GM19452 (cell line): ENCODE measurements around the gene ARHGEF7.

Source experiments
- ATAC-seq: cut with Tn5 transposase; IDR thresholded peaks from one replicate; pipeline ENCODE4 v1.9.1; 2021; ENCODE audit not compliant: unreplicated experiment

Gene ARHGEF7

GRCh38 chr13:111318386-111318785, 203.3 kb downstream of the ARHGEF7 start:
- no peak for ATAC-seq

GRCh38 chr13:111319521-111319920, 204.4 kb downstream of the ARHGEF7 start:
- no peak for ATAC-seq

- ATAC-seq = no peak
Observed at GRCh38 chr13:111319998-111320911, 205.1 kb downstream of the ARHGEF7 start, which contains the start of gene TEX29. TEX29 (plus strand) TSS chr13:111320642; CDS start chr13:111320891, 249 bp downstream.

DNA sequence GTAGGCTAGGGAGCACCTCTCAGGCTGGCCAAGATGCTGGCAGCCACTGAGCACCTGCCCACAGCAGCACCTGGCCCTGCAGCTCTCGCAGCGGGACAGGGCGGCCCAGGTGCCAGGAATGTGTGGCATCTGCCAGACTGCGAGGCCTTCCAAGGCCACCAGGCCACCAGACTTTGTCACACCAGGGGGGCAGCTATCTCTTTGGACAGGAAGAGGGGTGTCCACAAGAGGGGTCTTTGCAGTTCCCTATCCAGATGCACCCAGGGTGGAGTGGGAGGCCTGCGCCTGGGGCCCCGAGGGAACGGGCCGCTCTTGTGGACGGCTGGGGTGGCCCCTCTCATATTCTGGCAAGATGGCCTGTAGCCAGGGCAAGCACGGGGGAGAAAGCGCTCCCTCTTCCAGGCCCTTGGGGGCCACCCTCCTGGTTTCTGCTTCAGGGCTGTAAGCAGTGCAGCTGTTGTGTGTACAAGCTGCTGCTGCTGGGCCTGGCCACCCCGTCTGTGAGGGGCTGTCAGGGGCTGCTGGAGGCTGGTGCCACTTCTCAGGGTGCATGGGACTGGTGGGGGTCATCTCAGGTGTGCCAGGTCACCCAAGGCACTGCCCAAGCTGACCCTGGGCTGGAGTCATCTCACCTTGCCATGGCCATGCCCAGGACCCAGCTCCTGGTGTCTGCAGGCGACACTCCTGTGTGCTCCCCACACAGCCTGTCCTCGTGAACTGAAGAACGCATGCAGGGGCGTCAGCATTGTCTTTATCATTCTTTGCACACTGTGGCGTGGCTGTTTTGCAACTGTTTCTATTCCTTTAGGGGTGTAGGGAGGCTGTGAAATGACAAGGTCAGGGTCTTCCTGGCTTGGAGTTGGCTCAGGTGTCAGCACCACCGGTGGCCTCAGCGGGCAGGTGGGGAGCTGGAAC, 207.1 kb downstream of the ARHGEF7 start:
- ATAC-seq = no peak

DNA sequence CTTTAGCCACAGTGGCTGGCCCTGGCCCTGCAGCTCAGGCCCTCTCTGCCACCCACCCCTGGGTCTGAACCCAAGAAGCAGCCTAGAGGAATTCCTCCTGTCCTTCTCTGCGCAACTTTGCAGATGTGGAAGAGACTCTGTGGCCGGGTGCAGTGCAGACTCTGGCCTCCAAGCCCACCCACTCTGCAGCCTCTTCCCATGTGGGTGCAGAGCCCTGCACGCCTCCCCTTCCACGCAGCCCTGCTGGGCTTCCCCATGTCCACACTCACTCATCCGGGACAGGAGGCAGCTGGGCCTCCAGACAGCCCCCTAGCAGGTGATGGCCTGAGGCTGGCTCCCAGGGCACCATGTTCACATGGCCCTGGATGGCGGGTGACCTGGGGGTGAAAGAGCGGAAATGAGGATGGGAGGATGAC, 207.8 kb downstream of the ARHGEF7 start:
- ATAC-seq = no peak

GRCh38 chr13:111323549-111323948, 208.4 kb downstream of the ARHGEF7 start:
- ATAC-seq = no peak

DNA sequence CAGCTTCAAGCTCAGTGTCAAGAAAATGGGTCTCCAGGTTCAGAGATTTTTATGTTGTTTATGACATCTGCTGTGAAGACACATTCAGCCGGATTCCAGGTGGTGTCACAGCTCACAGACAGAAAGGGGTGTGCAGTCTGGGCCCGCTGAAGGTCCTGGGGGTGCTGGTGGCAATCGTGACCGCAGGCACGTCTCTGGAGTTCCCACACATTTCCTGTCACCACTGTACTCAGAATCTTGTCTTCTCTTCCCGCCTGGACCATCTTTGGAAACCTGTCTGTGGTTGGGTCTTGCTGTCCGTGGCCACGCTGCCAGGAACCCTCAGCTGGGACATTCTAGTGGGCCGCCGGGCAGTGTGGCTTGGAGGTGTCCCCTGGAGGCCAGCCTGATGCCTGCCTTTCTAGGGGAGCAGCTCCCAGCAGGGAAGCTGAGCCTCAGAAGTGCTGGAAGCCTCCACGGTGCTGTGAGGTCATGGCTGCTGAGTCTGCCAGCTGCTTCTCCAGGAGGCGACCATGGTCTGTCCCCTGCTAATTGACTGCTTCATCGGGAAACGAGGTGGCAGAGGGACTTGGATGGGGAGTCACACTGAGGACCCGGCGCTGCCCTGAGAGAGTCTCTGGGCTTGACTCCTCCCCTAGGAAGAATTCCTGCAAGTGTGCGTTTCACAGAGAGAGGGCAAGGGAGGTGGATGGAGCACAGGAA, 209.0 kb downstream of the ARHGEF7 start:
- no peak for ATAC-seq

DNA sequence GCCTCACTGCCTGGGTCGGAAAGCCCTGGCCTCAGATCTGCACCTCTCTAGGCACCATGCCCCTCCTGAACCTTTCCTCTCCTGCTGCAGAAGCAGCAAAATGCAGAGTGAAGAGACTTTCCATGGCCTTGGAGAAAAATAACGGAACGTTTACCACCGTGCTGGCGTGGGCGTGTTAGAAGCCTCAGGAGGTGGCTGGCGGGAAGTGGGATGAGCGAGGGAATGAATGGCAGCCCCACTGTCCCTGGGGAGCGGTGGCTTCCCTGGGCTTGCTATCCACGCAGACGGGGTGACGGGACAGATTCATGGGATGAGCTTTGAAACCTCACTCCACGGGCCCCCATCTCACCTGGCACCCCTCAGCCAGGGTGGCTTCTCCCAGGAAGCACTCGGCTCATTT, 209.6 kb downstream of the ARHGEF7 start:
- ATAC-seq = no peak

GRCh38 chr13:111325146-111325890, 210.2 kb downstream of the ARHGEF7 start:
- ATAC-seq = no peak

GRCh38 chr13:111325941-111326620, 211.0 kb downstream of the ARHGEF7 start:
- ATAC-seq = no peak

- ATAC-seq = no peak
Observed at GRCh38 chr13:111326621-111326965, 211.5 kb downstream of the ARHGEF7 start.

GRCh38 chr13:111326981-111327642, 212.0 kb downstream of the ARHGEF7 start:
- no peak for ATAC-seq

DNA sequence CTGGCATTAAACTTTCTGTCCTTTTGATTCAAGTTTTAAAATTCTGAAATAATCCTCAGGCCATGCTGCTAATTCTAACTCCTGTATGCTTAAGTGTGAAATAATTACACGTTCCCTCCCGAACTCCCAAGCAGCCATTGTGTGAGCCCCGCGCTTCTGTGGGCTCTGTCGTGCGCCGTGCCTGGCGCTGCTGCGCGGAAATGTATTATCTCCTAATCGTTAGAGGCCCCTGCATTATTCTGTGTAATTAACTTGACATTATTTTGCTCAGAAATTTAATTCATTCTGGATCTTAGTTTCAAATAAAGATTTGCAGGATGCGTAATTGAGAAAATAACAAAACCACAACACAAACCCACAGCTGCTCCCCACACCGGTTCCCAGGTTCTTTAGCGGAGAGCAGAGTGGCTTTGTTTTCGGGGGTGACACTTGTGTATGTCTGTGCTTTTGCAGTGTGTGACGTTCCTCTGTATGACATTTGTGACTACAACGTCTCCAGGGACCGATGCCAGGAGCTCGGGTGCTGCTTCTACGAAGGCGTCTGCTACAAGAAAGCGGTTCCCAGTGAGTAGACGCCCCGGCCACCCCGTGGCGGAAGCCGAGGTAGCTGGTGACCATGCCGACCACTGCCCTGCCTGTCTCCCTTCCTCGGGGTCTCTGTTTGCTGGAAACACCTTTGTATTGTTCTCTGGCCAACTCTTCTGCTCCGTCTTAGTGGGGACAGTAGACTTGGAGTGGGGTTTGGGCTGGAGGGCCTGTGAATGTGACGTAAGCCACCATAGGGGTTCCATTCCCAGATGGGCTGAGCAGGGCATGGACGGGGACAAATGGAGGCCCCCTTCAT, 212.8 kb downstream of the ARHGEF7 start:
- ATAC-seq = no peak

DNA sequence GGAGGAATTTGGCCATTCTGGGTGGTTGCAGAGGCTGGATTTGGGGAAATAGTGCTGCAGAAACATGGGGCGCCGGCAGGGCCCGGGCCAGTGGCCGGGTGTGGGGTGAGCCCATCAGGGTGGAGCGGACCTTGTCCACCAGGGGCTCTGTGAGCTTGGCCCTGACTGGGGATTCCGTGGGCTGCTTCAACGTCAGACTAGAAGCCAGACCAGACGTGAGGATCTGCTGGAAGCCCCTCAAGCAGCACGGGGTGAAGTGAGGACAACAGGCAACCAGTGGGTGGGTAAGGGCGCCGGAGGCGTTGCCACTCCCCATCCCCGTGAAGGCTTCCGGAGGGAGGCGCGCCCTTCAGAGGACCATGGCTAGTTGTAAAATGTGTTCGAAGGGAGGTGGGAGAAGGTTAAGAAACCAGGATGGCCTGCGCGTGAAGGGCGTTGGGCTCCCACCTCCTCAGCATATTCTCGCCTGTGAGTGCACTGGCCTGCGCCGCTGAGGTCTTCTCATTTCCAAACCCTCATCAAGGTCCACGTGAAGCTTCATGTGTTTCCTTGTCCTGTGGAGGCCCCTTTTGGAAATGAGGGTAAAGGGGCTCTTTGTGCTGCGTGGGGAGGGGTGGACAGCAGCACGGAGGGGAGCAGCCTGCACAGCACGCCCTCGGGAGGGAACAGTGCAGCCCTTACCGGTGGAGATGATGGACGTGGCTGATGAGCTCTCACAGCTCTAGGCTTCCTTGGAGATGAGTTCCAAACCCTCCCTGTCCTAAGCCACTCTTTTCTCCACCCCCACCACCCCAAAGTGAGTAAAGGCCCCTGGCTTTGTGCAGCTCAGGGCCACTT, 213.7 kb downstream of the ARHGEF7 start:
- no peak for ATAC-seq

DNA sequence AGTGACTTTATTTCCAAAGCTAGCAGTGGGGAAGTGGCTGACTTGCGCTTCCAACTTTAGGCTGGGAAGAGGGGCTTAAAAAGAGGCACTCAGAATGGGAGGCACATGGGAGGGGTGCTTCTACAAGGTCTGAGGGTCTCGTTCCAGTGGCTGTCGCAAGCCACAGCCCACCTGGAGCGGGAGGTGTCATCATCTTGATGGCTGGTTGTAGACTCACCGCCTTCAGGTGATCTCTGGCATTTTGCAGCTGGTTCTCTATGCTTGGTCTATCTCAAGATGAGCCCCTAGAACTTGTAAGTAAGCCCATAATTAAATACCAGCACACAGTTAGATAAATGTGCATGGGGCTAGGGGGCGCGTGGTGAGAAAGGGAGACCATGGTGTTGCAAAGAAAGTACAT, 214.5 kb downstream of the ARHGEF7 start:
- ATAC-seq = no peak

DNA sequence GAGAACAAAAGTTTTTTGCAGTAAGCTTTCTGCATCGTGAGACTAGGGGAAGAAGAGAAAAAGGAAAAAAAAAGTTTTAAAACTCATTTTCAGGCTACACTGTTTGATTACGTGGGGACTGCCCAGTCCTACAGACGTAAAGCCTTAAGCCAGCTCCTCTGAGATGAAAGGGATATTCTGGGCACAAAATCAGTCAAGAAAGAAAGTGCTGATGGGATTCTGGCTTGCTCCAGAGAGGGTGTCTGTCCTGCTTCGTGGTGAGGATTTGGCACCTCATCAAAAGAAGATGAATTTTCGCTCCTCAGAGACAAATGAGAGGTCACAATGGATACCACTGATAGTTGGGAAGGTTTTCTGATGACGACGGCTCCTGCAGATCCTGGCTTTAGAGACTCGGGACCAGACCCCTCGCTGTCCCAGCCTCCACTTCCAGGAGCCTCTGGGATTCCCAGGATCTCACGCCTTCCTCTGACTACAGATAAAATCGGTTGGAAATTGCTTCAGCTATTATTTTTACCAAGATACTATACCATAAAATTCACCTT, 215.0 kb downstream of the ARHGEF7 start:
- ATAC-seq = no peak

- no peak for ATAC-seq
Observed at GRCh38 chr13:111335298-111335697, 220.2 kb downstream of the ARHGEF7 start.
